ENCODE data around the gene CHRNB4.

DNA sequence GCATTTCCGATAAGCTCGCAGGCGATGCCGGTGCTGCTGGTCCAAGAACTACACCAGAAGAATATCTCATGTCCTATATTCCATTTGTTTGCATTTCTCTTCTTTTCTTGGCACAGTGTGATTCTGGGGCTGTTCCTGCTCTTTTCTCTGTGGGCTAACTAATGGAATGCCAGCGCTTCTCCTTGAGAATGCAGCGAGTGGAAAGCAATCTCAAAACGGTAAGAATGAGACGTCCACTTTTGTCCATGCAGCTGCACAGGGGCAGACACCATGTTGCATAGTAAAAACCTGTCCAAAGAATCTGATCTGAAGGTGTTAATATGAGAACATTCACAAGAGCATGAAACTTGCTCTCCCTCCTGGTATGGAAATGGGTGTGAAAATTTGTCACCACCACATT, 13.7 kb downstream of the CHRNB4 start:
- TF ChIP-seq CTCF (IDR thresholded peaks at IDR 0.05): no peak
- TF ChIP-seq POLR2A (IDR thresholded peaks at IDR 0.05): no peak
